Keratinocyte (primary cell): Measurements from ENCODE around the gene FAF1.

Experiments
- EZH2 ChIP-seq: IDR thresholded peaks from one replicate; pipeline ENCODE4 v1.6.1; 2012; ENCODE audit warnings: inconsistent platforms, mild to moderate bottlenecking, low read length, moderate library complexity
- TF ChIP-seq, protein P1 (sequence below), 3 experiments: IDR thresholded peaks in 1 of 3; conservative IDR thresholded peaks in 1 of 3; optimal IDR thresholded peaks in 1 of 3; 2 replicates in 2 of 3; 3 replicates in 1 of 3; pipeline versions ENCODE3 to v1.5.1; 2011; ENCODE audit warnings: low read length in 3 of 3, mild to moderate bottlenecking in 3 of 3, moderate library complexity in 2 of 3, control low read depth in 1 of 3, inconsistent platforms in 1 of 3; ENCODE audit not compliant: insufficient read depth in 2 of 3; ENCODE audit errors: extremely low read depth in 1 of 3

DNA sequence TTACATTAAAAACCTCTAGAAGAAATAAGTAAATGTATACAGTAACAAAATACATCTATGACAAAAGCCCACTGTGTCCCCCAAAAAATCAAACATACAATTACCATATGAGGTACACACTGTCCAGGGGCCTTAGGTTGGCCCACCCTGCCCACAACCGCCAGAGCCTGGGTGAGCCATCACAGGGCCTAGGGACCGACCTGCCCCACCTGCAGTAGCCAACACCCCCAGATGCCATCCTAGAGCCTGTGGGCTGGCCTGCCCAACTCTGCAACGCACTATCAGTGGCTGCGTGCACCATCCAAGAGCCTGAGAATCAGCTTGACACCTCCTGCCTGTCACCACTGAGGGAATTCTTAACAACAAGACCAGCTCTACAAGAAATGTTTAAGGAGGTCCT is 39.0 kb downstream of the FAF1 start:
- TF ChIP-seq, protein P1, sequence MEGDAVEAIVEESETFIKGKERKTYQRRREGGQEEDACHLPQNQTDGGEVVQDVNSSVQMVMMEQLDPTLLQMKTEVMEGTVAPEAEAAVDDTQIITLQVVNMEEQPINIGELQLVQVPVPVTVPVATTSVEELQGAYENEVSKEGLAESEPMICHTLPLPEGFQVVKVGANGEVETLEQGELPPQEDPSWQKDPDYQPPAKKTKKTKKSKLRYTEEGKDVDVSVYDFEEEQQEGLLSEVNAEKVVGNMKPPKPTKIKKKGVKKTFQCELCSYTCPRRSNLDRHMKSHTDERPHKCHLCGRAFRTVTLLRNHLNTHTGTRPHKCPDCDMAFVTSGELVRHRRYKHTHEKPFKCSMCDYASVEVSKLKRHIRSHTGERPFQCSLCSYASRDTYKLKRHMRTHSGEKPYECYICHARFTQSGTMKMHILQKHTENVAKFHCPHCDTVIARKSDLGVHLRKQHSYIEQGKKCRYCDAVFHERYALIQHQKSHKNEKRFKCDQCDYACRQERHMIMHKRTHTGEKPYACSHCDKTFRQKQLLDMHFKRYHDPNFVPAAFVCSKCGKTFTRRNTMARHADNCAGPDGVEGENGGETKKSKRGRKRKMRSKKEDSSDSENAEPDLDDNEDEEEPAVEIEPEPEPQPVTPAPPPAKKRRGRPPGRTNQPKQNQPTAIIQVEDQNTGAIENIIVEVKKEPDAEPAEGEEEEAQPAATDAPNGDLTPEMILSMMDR (optimal IDR thresholded peaks at IDR 0.05 in 1 of 3, IDR thresholded peaks at IDR 0.05 in 1 of 3, conservative IDR thresholded peaks at IDR 0.05 in 1 of 3; ENCODE audit: extremely low read depth in 1 of 3, insufficient read depth in 2 of 3, low read length in 3 of 3) = no peak
- no peak for TF ChIP-seq EZH2
